ENCODE measurements around the gene FGG. TPM values are rescaled to one million over a fixed set of nuclear protein-coding genes. Genes with fewer than 3 reads are reported as not detected.

The FGG gene
- polyA plus RNA-seq, 3 donors = not detected

DNA sequence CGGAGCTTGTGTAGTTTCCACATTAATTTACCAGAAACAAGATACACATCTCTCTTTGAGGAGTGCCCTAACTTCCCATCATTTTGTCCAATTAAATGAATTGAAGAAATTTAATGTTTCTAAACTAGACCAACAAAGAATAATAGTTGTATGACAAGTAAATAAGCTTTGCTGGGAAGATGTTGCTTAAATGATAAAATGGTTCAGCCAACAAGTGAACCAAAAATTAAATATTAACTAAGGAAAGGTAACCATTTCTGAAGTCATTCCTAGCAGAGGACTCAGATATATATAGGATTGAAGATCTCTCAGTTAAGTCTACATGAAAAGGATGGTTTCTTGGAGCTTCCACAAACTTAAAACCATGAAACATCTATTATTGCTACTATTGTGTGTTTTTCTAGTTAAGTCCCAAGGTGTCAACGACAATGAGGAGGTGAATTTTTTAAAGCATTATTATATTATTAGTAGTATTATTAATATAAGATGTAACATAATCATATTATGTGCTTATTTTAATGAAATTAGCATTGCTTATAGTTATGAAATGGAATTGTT is 49.7 kb downstream of the FGG start, which contains the start of gene FGB:
Gene FGB, plus strand, starts transcription at position 315 of the 558 bp plus-strand sequence. Its CDS starts 8 bp downstream, at position 323.
- Mint-ChIP-seq H3K27me3 (ENCODE audit: low read depth in 3 of 3) (no peaks in the 10 kb centered on the region), H3K4me1 (no peaks in the 10 kb centered on the region), H3K9me3 (no peaks in the 10 kb centered on the region), H3K36me3 (no peaks in the 10 kb centered on the region), H3K27ac (no peak within 1 kb of the TSS), H3K4me3 (no peak within 1 kb of the TSS)
- Histone ChIP-seq H3K79me2 (ENCODE audit: insufficient read depth, low read length) (no peaks in the 10 kb centered on the region), H4K20me1 (ENCODE audit: insufficient read depth, low read length) (no peaks in the 10 kb centered on the region), H3K4me3 (replicated peaks in 1 of 3; ENCODE audit: low read depth in 2 of 3, low read length in 3 of 3) (no peak within 1 kb of the TSS), H2AFZ (ENCODE audit: insufficient read depth, low read depth, low read length, poor library complexity, severe bottlenecking) (no peak within 1 kb of the TSS), H3K36me3 (replicated peaks in 1 of 2; ENCODE audit: control insufficient read depth in 1 of 2, insufficient read depth in 2 of 2, low read length in 2 of 2) (no peaks in the 10 kb centered on the region), H3K9ac (ENCODE audit: insufficient read depth, low read length, poor library complexity, severe bottlenecking) (no peak within 1 kb of the TSS), H3K4me1 (ENCODE audit: control insufficient read depth in 1 of 2, insufficient read depth in 2 of 2, low read length in 2 of 2) (no peaks in the 10 kb centered on the region), H3K27ac (ENCODE audit: low read depth in 1 of 2, low read length in 2 of 2) (no peak within 1 kb of the TSS), H3K9me3 (replicated peaks in 1 of 2; ENCODE audit: control insufficient read depth in 1 of 2, insufficient read depth in 1 of 2, low read length in 2 of 2) (no peaks in the 10 kb centered on the region), H3K4me2 (replicated peaks; ENCODE audit: extremely low read depth, low read length, poor library complexity, severe bottlenecking) (no peak within 1 kb of the TSS), H3K27me3 (ENCODE audit: control insufficient read depth in 2 of 2, insufficient read depth in 2 of 2, low read length in 2 of 2) (no peaks in the 10 kb centered on the region)
- DNase-seq = no peak
- WGBS (ENCODE audit: insufficient coverage) = no CpG with 5 or more reads among the region's 2 CpGs
- intact Hi-C loops (cut with micrococcal nuclease) = no loop called here
- TF ChIP-seq, protein P1, sequence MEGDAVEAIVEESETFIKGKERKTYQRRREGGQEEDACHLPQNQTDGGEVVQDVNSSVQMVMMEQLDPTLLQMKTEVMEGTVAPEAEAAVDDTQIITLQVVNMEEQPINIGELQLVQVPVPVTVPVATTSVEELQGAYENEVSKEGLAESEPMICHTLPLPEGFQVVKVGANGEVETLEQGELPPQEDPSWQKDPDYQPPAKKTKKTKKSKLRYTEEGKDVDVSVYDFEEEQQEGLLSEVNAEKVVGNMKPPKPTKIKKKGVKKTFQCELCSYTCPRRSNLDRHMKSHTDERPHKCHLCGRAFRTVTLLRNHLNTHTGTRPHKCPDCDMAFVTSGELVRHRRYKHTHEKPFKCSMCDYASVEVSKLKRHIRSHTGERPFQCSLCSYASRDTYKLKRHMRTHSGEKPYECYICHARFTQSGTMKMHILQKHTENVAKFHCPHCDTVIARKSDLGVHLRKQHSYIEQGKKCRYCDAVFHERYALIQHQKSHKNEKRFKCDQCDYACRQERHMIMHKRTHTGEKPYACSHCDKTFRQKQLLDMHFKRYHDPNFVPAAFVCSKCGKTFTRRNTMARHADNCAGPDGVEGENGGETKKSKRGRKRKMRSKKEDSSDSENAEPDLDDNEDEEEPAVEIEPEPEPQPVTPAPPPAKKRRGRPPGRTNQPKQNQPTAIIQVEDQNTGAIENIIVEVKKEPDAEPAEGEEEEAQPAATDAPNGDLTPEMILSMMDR (IDR thresholded peaks at IDR 0.05) = no peak

DNA sequence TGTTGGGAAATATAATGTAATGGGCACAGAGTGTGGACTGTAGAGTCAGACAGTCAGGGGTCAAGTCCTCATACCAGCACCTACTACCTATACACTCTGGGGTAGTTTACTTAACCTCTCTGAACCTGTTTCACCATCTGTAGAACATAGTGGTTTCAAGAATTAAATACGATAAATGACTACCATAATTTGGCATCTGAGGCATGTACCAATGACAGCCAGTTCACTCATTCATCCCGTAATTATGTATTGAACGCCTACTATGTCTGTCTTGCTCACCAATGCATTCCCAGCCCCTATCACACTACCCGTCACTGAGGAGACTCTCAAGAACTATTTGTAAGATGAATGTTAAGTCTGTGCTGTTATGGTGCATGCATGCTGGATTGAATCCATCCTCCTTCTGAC is 51.6 kb downstream of the FGG start:
- H3K27ac ChIP-seq (ENCODE audit: low read depth in 1 of 2, low read length in 2 of 2) = no peak overlapping the region
- no peaks in the 10 kb centered on the region for H3K79me2 ChIP-seq (ENCODE audit: insufficient read depth, low read length)
- no peaks in the 10 kb centered on the region for H3K27me3 ChIP-seq (ENCODE audit: control insufficient read depth in 2 of 2, insufficient read depth in 2 of 2, low read length in 2 of 2)
- H2AFZ ChIP-seq (ENCODE audit: insufficient read depth, low read depth, low read length, poor library complexity, severe bottlenecking) = no peak overlapping the region
- no peak overlapping the region for H3K4me2 ChIP-seq (replicated peaks; ENCODE audit: extremely low read depth, low read length, poor library complexity, severe bottlenecking)
- intact Hi-C loops (cut with micrococcal nuclease) = no loop called here
- H3K9ac ChIP-seq (ENCODE audit: insufficient read depth, low read length, poor library complexity, severe bottlenecking) = no peak overlapping the region
- TF ChIP-seq, protein P1 (IDR thresholded peaks at IDR 0.05) = no peak
- no peaks in the 10 kb centered on the region for H3K36me3 Mint-ChIP-seq
- no peaks in the 10 kb centered on the region for H3K4me1 Mint-ChIP-seq
- H3K27ac Mint-ChIP-seq = no peak overlapping the region
- H3K4me3 ChIP-seq (replicated peaks in 1 of 3; ENCODE audit: low read depth in 2 of 3, low read length in 3 of 3) = no peak overlapping the region
- no peak overlapping the region for H3K4me3 Mint-ChIP-seq
- H3K4me1 ChIP-seq (ENCODE audit: control insufficient read depth in 1 of 2, insufficient read depth in 2 of 2, low read length in 2 of 2) = no peaks in the 10 kb centered on the region
- no CpG with 5 or more reads among the region's 4 CpGs for WGBS (ENCODE audit: insufficient coverage)
- no peaks in the 10 kb centered on the region for H4K20me1 ChIP-seq (ENCODE audit: insufficient read depth, low read length)
- DNase-seq = no peak
- no peaks in the 10 kb centered on the region for H3K36me3 ChIP-seq (replicated peaks in 1 of 2; ENCODE audit: control insufficient read depth in 1 of 2, insufficient read depth in 2 of 2, low read length in 2 of 2)
- H3K9me3 Mint-ChIP-seq = peaks cover 0 to 9% (median 5%) of the 10 kb centered on the region in 7 donors
- H3K27me3 Mint-ChIP-seq (ENCODE audit: low read depth in 3 of 3) = peaks cover 0 to 3% (median 0%) of the 10 kb centered on the region in 3 donors
- H3K9me3 ChIP-seq (replicated peaks in 1 of 2; ENCODE audit: control insufficient read depth in 1 of 2, insufficient read depth in 1 of 2, low read length in 2 of 2) = peaks cover 0 to 5% of the 10 kb centered on the region in 2 donors
